Esophagus (tissue), 2 donors: ENCODE measurements around the gene C19orf67. TPM values are rescaled to one million over a fixed set of nuclear protein-coding genes. Genes with fewer than 3 reads are reported as not detected.

Source experiments
- H3K27ac ChIP-seq, 2 donors: one replicate each; pipeline ENCODE4 v1.5.1; 2013; ENCODE audit warnings: low read depth in 2 of 2, mild to moderate bottlenecking in 2 of 2, inconsistent platforms in 1 of 2, low read length in 1 of 2, moderate library complexity in 1 of 2
- H3K27me3 ChIP-seq, 2 donors: one replicate each; pipeline ENCODE4 v1.6.1; 2013; ENCODE audit warnings: low read length in 2 of 2, control low read depth in 1 of 2, mild to moderate bottlenecking in 1 of 2; ENCODE audit not compliant: insufficient read depth in 2 of 2, control insufficient read depth in 1 of 2
- H3K36me3 ChIP-seq, 2 donors: one replicate each; pipeline ENCODE4 v1.6.1; 2013; ENCODE audit warnings: low read length in 1 of 2; ENCODE audit not compliant: control insufficient read depth in 2 of 2, insufficient read depth in 2 of 2
- H3K4me1 ChIP-seq, 2 donors: one replicate each; pipeline ENCODE4 v1.6.1; 2013; ENCODE audit warnings: low read length in 1 of 2; ENCODE audit not compliant: control insufficient read depth in 2 of 2, insufficient read depth in 2 of 2
- H3K4me3 ChIP-seq, 2 donors: one replicate each; pipeline ENCODE4 v1.5.1; 2013; ENCODE audit warnings: low read length in 2 of 2, mild to moderate bottlenecking in 2 of 2, low read depth in 1 of 2, moderate library complexity in 1 of 2
- H3K9me3 ChIP-seq, 2 donors: one replicate each; pipeline ENCODE4 v1.6.1; 2013; ENCODE audit warnings: mild to moderate bottlenecking in 2 of 2, low read depth in 1 of 2, low read length in 1 of 2, moderate library complexity in 1 of 2; ENCODE audit not compliant: control insufficient read depth in 2 of 2, insufficient read depth in 1 of 2
- WGBS, 2 donors: extraction: QIAGEN DNeasy Blood & Tissue Kit; methylation state at CpG; one replicate each; pipeline ENCODE4 v1.1.7; 2013; 5-methylcytosine and 5-hydroxymethylcytosine counted together
- polyA plus RNA-seq, 2 donors: library from polyadenylated mRNA; stranded (reverse); fragments of 200-250 nt; gene quantifications; one replicate each; pipeline ENCODE4 v1.2.3, GENCODE V29; 2013
- donor health status: healthy with polysubstance abuse.
- donor health status: Bipolar disorder and iron deficiency.

The C19orf67 gene
- polyA plus RNA-seq, 2 donors = not detected

DNA sequence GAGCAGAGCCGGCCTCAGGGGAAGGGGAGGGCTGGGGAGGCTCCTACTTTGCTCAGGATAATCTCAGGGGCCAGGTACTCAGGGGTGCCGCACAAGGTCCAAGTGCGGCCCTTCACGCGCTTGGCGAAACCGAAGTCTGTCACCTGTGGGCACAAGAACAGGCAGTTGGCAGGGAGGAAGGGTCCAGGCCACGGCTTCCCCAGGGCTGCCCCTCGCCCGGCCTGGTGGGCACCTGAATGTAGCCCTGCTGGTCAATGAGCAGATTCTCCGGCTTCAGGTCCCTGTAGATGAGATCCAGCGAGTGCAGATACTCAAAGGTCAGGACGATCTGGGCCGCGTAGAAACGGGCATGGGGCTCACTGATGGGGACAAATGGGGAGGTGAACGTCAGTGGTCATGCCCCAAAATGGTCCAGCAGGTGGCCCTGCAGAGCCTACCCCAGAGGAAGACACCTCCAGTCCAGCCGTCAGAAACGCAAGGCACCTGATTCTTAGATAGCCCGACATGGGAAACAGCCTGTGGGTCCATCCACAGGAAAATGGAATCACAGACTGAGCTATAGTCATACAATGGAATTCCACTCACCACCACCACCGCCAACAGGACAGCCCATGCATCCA is 12.1 kb upstream of the C19orf67 start:
- Histone ChIP-seq H3K36me3 (peaks cover 8 to 27% of the 10 kb centered on the region in 2 donors), H3K4me1 (no peaks in the 10 kb centered on the region), H3K9me3 (peaks cover 0 to 5% of the 10 kb centered on the region in 2 donors), H3K27me3 (no peaks in the 10 kb centered on the region), H3K27ac (no peak overlapping the region), H3K4me3 (no peak overlapping the region)
- WGBS, 2 donors = 83 to 85% methylated on average over 21 of the region's 21 CpGs

DNA sequence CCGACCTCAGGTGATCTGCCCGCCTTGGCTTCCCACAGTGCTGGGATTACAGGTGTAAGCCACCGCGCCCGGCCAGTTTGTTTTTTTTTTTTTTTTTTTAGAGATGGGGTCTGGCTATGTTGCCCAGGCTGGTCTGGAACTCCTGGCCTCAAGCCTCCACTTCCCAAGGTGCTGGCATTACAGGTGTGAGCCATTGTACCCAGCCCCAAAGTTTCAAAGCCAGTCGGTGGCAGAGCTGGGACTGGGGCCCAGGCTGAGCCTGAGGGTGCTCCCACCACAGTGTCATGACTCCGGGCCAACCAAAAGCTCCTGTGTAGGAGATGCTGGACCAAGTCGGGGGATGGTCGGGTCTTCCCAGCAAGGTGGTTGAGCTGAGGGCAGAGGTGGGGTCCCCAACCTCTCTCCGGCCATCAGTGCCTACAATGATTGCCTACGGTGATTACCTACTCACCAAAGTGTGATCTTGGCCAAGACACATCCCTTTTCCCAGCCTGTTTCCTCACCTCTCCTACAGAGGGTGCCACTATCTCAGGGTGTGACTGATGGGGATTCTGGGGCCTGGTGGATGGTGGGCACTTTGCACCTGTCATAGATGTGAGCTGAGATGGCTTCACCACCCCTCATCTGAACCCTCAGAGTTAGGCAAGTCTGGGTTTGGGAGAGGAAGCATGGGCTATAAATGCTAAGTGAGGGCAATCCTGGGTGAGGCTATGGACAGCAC is 10.8 kb upstream of the C19orf67 start:
- H3K27ac ChIP-seq = no peak overlapping the region
- peaks cover 8 to 23% of the 10 kb centered on the region in 2 donors for H3K36me3 ChIP-seq
- no peaks in the 10 kb centered on the region for H3K4me1 ChIP-seq
- H3K27me3 ChIP-seq = no peaks in the 10 kb centered on the region
- H3K4me3 ChIP-seq = no peak overlapping the region
- peaks cover 0 to 5% of the 10 kb centered on the region in 2 donors for H3K9me3 ChIP-seq
- WGBS, 2 donors = 93 to 95% methylated on average over 11 of the region's 11 CpGs

DNA sequence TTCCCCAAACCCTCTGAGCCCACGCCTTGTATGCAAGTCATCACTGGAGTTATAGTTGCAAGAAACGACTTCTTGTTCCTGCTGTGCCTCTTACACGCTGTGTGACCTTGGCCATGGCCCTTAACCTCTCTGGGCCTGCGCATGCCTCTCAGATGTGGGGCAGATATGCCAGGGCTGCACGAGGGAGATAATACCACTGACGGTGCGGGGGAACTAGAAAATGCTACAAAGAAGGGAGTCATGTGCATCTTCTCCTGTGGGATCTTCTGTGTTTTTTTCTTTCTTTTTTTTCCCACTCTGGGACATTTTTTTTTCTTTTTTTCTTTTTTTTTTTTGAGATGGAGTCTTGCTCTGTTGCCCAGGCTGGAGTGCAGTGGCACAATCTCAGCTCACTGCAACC is 9.3 kb upstream of the C19orf67 start:
- H3K27ac ChIP-seq = no peak overlapping the region
- H3K4me1 ChIP-seq = no peaks in the 10 kb centered on the region
- H3K36me3 ChIP-seq = peaks cover 4 to 17% of the 10 kb centered on the region in 2 donors
- H3K4me3 ChIP-seq = no peak overlapping the region
- H3K9me3 ChIP-seq = peaks cover 0 to 5% of the 10 kb centered on the region in 2 donors
- 82 to 87% methylated on average over 7 of the region's 7 CpGs for WGBS, 2 donors
- no peaks in the 10 kb centered on the region for H3K27me3 ChIP-seq

DNA sequence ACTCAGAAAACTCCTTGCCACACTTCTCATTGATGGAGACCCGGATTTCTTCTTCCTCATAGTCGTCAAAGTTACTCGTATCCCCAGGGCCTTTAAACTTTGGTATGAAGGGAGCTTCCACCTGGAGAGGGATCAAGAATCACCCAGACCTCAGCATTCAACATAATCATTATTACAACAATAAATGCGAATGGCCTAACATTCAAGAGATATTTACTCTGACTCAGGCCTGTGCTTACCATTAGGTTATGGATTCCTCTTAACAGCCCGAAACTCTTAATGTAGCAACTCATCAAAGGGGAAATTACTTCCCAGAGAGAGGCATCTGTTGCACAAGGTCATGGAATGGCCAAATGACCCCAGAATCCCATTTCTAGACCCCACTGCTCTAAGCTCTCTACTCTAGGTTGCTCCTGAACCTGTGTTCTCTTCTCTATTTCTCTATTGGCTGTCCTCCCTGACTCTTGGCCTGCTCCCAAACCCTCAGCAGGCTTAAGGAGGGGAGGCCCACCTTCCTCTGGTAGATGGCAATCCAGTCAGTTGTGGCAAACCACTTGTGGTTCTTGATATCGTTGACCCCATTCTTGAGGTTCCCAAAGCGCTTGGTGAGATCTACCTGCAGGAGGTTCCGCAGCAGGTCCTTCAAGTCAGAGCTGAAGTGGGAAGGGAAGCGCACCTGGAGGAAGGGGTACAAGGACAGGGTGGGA is 7.7 kb upstream of the C19orf67 start:
- Histone ChIP-seq H3K9me3 (peaks cover 0 to 5% of the 10 kb centered on the region in 2 donors), H3K36me3 (peaks cover 4 to 25% of the 10 kb centered on the region in 2 donors)
- WGBS, 2 donors = 95% methylated on average over 9 of the region's 9 CpGs

DNA sequence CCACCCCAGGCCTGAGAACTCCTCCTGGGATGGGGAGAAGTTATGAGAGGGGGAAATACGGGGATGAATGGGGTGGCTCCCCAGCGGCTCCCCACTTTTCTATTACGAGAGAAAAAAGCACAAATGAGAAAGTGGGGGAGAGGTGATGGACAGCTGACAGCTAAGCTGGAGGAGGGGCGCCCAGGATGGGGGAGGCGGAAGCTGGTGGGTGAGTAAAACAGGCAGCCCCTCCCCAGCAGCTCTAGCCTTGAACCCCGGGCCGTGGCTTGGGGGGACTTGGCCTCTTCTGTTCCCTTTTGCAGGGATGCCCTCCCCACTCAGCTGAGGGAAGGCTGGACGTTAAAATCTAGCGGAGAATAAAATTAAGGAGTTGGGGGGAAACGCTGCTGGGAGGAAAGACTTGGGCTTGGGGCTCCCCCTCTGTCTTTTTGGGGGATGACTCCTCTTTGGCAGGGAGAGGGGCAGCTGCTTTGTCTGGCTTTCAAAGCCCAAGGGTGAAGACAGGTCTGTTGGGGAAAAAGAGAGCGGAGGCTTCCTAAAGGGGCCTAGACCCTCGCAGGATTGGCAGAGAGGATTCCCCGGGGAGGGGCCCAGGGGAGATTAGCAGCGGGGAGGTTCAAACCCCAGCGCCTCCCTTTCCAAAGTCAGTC is 6.4 kb upstream of the C19orf67 start:
- peak overlapping the region; percentile 93 for H3K27ac ChIP-seq
- WGBS, 2 donors = 13 to 18% methylated on average over 15 of the region's 15 CpGs
- peaks cover 0 to 5% of the 10 kb centered on the region in 2 donors for H3K9me3 ChIP-seq
- peak overlapping the region; percentile 70 to 74 for H3K4me3 ChIP-seq
- no peaks in the 10 kb centered on the region for H3K27me3 ChIP-seq
- peaks cover under 1 to 20% of the 10 kb centered on the region in 2 donors for H3K36me3 ChIP-seq
- H3K4me1 ChIP-seq = no peaks in the 10 kb centered on the region

More for the DNA sequence above, 7.7 kb upstream of the C19orf67 start:
- Histone ChIP-seq H3K4me1 (no peaks in the 10 kb centered on the region), H3K4me3 (no peak overlapping the region), H3K27me3 (no peaks in the 10 kb centered on the region), H3K27ac (no peak overlapping the region)

DNA sequence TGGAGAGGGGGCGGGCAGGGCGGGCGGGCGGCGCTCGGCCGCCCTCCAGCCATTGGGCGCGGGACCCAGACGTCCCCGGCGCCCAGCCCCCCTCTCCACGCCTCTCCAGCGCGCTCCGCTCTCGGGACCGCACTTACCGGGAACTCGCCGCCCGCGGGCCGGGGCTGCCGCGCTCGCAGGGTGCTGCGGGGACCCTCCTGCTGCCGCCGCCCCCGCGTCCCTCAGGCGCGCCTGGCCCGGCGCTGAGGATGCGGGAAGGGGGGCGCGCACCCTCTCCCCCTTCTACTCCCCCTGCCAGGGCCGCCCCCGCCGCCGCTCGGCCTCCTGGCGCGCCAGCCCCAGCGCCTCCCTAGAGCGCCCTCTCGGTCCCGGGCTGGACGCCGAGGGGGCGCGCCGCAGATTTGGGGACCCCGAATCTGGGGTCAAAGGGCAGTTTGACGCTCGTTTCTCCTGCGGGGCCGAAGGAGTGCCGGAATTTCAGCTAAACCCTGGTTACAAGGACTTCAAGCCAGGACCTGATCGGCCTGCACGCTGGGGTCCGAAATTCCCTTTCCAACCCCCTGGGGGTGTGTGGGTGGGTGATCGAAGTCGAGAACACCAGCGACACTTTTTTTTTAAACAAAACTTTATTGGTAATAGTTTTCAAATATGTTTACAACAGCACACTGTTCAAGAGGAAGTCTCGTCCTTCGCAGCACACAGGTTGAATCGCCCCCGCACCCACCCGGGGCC is 5.7 kb upstream of the C19orf67 start:
- Histone ChIP-seq H3K36me3 (peaks cover 0 to 13% of the 10 kb centered on the region in 2 donors), H3K4me3 (peak overlapping the region; percentile 70 to 74), H3K27me3 (no peaks in the 10 kb centered on the region), H3K9me3 (peaks cover 0 to 5% of the 10 kb centered on the region in 2 donors), H3K4me1 (no peaks in the 10 kb centered on the region), H3K27ac (peak overlapping the region; percentile 93)
- 0 to 1% methylated on average over 33 to 72 of the region's 72 CpGs for WGBS, 2 donors

DNA sequence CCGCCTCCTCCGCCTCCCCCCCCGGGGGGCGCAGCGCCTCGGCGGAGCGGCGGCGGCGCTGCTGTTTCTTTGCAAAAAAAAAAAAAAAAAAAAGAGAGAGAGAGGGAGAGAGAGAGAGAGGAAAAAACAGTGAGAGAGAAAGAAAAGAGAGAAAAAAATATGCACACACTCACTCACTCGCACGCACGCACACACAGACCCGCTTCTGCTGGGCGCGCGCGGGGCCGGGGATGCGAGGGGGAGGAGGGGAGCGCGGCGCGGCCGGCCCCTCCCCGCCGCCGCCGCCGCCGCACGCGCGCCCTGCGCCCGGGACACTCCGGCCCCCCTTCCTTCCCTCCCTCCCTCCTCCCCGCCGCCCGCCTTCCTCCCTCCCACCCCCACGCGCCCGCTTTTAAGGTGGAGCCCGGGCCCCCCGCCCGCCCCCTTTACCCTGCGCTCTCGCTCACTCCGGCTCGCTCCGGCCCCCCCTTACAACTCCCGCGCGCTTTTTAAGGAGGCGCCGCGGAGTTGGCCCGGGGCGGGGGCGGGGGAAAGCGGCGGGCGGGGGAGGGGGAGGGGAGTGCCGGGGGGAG is 5.0 kb upstream of the C19orf67 start, which contains the start of gene SAMD1:
Gene SAMD1, minus strand, starts transcription at position 243 of the 572 bp plus-strand sequence.
- H3K9me3 ChIP-seq = peaks cover 0 to 5% of the 10 kb centered on the region in 2 donors
- H3K36me3 ChIP-seq = peaks cover 0 to 13% of the 10 kb centered on the region in 2 donors
- H3K4me1 ChIP-seq = no peaks in the 10 kb centered on the region
- peak within 1 kb of the TSS; percentile 93 for H3K27ac ChIP-seq
- peak within 1 kb of the TSS; percentile 70 to 74 for H3K4me3 ChIP-seq
- WGBS, 2 donors = 2% methylated on average over 55 of the region's 65 CpGs; no CpG with 5 or more reads in 1 of the 2 donors
- no peaks in the 10 kb centered on the region for H3K27me3 ChIP-seq

DNA sequence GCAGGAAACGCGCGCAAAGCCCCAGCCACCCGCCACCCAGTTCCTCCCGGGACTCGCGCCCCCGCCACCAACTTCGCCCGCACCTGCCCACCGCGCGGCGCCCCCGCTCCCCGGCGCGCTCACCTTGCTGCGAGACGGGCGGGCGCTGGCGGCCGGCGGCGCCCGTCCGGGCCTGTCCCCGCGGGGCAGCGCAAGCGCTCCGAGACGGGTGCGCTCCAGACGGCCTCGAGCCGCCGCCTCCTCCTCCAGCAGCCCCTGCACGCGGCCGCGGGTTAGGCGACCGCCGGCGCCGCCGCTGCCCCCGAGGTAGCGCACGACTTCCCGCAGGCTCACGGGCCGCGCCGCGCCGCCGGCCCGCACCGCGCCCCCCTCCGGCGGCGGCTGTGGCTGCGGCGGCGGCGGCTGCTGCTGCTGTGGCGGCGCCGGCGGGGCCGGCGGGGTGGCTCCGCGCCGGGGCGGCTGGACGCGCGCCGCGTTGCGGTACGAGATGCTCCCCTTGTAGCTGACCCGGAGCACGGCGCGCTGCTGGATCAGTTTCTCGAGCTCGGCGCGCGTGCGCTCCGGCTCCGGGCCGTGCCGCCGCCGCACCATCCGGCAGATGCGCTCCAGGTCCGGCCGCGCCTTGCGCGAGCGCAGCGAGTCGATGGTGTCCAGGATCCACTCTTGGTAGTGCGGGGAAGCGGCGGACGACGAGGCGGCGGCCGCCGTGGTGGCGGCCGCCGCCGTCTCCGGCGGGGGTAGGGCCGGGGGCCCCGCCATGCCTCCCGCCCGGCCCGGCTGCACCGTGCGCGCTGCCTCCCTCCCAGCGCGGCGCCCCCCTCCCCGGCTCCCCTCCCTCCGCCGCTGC is 4.3 kb upstream of the C19orf67 start:
- Histone ChIP-seq H3K4me3 (peak overlapping the region; percentile 67 to 74), H3K4me1 (no peaks in the 10 kb centered on the region), H3K27ac (peak overlapping the region; percentile 79 to 82), H3K27me3 (no peaks in the 10 kb centered on the region), H3K9me3 (peaks cover 0 to 5% of the 10 kb centered on the region in 2 donors), H3K36me3 (peaks cover 0 to 13% of the 10 kb centered on the region in 2 donors)
- 1% methylated on average over 54 to 142 of the region's 142 CpGs for WGBS, 2 donors
